Measurements from ENCODE around the gene PHOSPHO2. TPM values are rescaled to one million over a fixed set of nuclear protein-coding genes. Genes with fewer than 3 reads are reported as not detected.

PHOSPHO2 gene, protein sequence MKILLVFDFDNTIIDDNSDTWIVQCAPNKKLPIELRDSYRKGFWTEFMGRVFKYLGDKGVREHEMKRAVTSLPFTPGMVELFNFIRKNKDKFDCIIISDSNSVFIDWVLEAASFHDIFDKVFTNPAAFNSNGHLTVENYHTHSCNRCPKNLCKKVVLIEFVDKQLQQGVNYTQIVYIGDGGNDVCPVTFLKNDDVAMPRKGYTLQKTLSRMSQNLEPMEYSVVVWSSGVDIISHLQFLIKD
- total RNA-seq (2014; rRNA removed; shearing (Covaris generic)), result 3.8 and 5.5 TPM in 2 replicates
- 1.8 and 5.4 TPM in 2 replicates for polyA plus RNA-seq (2014; cell fraction: nucleus; rRNA removed)

DNA sequence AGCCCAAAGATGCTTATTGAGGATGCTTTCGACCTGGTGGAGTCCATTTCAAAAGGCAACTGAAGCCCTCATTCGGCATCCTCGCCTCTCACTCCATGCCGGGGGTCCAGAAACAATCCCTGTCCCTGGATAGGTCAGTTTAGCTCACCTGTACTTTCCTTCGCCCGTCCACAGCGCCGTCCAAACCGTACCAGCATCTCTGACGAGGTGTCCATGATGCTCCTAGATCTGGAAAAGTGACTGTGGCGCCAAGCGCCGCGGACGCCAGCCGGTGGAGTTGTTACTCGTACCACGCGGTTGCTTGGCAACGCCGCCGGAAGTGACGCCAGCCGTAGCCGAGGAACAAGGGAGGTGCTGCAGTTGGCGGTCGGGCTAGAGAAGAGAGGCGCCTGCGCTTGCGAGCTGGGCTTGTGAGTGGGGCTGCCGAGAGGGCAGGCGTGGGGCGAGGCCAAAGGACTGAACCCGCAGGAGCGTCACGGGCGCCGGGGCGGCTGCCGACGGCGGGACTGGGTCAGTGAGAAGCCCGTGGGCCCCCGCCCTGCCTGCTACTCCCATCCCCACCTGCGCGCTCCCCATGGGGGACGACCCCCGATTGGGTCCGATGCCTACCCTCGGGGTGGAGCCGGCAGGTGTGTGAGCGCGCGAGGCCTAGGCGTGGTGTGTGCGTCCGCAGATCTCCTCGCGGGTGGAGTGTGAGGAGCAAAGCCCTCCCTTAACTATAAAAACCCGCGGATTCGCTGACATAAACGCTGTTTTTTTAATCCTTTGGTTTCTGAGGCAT, at the start of gene PHOSPHO2, which contains the start of gene CFAP210:
PHOSPHO2 (plus strand) TSS at position 357 of the 781 bp plus-strand sequence. CDS start 6,503 bp downstream, outside the sequence.
CFAP210 (minus strand) TSS at position 293 of the 781 bp plus-strand sequence; CDS start at position 215, 78 bp downstream.
- peak; percentile 94 for DNase-seq (ENCODE audit: extremely low read depth, low read depth)

DNA sequence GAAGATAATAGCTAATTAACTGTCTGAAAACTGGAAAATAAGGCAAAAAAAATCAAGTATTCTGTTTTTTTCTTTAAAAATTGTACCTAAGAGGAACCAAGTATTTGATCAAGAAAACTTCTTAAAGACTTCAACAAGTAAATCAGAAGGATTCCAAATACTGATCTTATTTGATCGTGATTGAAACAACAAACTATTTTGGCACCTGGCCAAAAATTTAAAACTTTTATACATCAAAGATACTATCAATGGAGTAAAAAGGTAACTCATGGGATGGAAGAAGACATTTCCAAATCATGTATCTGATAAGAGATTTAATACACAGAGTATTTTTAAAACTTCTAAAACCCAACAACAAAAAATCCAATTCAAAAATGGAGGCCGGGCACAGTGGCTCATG, 46.8 kb upstream of the PHOSPHO2 start:
- no peak for DNase-seq (ENCODE audit: extremely low read depth, low read depth)

DNA sequence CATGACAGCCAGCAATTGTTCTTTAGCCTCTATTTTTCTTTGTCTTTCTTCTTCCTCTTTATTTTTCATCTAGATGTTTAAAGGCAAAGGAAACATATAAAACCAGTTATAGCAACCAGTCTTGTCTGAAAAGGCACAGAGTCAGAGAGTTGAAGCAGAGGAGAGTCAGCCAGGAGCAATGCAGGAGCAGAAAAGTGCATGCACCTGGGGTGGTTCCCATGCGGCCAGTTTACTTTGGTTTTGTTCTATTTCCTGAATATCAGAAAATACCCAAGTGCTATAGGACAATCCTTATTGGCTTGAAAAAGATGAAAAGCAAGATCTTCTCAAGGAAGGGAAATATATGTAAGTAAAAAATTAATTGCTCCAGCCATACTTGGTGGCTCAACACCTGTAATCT, 45.0 kb upstream of the PHOSPHO2 start:
- no peak for DNase-seq (ENCODE audit: extremely low read depth, low read depth)

DNA sequence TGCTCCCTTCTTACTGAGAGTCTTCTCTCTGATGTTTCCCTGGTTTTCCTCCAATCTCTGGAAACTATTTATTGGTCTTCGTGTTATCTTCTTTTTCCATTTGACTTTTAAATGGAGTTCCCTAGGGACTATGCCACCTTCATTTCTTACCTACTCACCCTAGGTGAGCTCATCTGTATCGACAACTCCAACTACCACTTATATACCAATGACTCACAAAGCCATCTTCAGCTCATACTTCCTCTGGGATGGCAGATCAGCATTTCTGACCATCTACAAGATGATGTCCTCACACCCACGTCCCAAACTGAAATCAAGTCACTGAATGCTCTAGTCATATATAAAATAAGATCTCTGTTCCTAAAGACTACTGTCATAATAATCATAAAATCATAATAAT, 40.6 kb upstream of the PHOSPHO2 start:
- no peak for DNase-seq (ENCODE audit: extremely low read depth, low read depth)

DNA sequence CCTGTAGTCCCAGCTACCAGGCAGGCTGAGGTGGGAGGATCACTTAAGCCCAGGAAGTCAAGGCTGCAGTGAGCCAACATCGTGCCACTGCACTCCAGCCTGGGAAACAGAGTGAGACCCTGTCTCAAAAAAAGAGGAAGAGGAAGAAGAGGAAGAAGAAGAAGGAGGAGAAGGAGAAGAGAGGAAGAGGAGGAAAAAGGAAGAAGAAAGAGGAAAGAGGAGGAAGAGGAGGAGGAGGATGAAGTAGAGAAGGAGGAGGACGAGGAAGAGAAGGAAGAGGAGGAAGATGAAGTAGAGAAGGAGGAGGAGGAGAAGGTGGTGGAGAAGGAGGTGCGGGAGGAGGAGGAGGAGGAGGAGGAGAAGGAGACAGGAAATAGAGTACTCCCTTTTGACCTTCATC, 38.1 kb upstream of the PHOSPHO2 start:
- DNase-seq (ENCODE audit: extremely low read depth, low read depth), result no peak

DNA sequence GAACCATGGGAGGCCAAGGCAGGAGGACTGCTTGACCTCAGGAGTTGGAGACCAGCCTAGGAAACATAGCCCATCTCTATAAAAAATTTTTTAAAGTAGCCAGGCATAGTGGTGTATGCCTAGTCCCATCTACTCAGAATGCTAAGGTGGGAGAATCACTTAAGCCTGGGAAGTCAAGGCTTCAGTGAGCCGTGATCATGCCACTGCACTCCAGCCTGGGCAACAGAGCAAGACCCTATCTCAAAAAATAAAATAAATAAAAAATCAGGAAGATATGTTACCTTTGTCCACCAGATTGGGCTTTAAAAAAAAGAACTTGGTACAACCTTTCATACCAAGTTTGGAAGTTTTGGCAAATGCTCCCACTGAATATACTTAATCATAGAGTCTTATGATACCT, 35.4 kb upstream of the PHOSPHO2 start:
- DNase-seq (ENCODE audit: extremely low read depth, low read depth), result no peak

DNA sequence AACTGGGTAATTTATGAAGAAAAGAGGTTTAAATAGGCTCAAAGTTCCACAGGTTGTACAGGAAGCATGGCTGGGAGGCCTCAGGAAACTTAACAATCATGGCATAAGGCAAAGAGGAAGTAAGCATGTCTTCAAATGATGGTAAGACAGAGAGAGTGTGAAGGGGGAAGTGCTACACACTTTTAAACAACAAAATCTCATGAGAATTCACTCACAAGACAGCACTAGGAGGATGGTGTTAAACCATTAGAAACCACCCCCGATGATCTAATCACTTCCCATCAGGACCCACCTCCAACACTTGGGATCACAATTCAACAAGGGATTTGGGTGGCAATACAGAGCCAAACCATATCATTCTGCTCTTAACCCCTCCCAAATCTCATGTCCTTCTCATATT, 34.9 kb upstream of the PHOSPHO2 start:
- no peak for DNase-seq (ENCODE audit: extremely low read depth, low read depth)

DNA sequence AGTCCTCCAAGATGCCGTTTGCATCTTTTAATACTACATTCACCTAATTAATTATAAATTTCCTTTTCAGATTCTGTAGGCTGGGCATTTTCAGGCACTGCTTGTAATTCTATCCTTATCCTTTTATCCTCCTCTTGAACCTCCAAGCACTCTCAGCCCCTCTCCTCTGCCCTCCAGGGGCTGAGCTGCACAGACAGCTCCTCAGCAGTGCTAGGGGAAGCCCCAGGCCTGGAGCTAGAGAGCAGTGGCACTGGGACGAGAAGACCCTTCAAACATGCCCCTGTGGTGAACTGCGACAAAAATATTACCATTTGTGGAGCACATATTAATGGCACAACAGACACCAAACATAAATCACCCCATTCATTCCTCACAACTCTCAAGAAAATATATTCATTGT, 33.0 kb upstream of the PHOSPHO2 start:
- DNase-seq (ENCODE audit: extremely low read depth, low read depth), result no peak

DNA sequence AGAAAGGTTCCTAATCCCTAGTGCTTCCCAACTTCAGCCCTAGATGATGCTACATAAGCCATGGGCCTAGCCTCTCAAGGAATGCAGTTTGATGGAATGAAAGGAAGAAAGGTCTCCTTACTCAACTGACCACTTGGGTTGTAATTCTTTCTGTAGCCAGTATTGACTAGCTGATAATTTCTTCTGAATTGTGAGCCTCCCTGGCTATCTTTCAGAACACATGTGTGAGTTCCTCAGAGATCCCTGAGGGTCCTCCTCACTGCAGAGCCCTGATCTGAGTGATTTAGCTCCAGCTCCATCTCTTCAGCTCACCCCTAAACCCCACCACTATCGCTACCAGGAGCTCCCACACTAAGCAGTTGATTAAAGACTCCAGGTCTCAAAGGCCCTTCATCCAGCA, 31.5 kb upstream of the PHOSPHO2 start:
- DNase-seq (ENCODE audit: extremely low read depth, low read depth), result no peak

DNA sequence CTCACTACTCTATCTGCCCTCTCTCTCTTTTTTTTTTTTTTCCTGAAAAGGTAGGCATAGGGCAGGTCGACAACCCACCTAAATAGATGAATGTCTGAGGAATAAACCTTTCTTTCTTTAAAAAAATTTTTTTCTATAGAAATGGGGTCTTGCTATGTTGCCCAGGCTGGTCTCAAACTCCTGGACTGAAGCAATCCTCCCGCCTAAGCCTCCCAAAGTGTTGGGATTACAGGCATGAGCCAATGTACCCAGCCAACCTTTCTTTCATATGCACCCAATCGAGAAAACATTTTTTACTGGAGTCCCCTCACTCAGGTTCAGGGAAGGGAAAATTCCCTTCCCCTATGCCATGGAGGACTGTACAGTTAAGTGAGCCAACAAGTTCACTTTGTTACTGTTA, 31.0 kb upstream of the PHOSPHO2 start:
- DNase-seq (ENCODE audit: extremely low read depth, low read depth), result no peak

DNA sequence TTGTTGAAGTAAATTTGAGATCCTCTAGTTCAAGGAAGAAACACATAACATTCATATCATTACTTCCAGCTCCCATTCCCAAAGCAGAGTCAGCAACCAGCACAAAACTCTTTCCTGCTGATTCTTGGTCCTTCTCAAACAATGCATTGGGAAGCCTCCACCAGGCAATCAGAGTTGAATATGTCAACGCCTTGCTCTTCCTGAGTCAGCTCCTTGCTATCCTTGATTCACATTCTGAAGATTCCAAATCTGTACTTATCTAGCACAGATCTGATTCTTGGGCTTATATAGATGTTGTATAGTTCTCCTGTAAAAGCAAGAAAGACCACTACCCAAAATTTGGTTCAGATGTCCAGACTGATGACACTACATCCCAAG, 29.7 kb upstream of the PHOSPHO2 start:
- no peak for DNase-seq (ENCODE audit: extremely low read depth, low read depth)

DNA sequence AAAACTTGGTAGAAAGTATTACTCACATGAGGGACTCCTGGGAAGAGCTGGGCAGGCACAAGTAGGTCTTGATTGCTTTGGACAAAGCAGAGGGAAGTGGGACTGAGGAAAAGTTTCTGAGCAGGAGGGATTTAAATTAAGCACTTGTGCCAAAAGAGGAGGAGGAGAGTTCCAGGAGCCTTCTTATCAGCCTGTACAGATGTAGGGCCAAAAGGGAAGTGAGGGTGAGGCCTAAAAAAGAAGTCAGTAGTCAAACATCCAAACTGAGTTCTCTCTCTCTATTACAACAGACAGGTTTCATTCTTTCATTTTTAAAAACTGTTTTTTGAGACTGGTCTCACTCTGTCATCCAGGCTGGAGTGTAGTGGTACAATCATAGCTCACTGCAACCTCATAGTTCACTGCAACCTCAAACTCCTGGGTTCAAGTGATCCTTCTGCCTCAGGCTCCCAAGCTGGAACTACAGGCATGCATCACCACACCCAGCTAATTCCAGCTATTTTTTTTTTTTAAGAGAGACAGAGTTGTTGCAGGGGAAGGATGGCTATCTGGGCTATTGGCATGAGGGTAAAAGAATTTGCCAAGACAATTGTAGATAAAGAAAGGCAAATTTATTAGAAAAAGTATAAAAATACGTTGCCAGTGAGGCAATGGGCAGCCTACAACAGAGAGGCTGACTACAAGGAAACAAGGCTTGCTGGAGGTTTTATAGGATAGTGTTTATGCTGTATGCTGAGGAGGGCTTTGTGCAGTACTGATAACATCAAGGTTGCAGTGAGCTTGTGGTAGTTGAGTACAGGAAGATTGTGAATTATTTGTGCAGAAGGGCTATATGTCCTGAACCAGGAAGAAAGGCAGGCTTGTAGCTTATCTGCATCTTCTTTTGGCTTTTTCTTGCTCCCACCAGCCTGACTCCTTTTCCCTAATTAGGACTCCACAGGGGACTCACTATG, 29.0 kb upstream of the PHOSPHO2 start:
- DNase-seq (ENCODE audit: extremely low read depth, low read depth), result no peak

DNA sequence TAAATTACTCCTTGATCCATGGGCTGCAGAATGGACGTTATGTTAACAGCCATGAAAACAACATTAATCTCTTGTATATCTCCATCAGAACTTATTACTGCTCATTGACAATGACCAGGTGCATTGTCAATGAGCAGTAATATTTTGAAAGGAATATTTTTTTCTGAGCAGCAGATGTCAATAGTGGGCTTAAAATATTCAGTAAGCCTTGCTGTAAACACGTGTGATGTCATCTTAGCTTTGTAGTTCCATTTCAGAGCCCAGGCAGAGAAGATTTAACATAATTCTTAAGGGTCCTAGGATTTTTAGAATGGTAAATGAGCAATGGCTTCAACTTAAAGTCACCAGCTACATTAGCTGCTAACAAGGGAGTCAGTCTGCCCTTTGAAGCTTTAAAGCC, 26.7 kb upstream of the PHOSPHO2 start:
- no peak for DNase-seq (ENCODE audit: extremely low read depth, low read depth)

DNA sequence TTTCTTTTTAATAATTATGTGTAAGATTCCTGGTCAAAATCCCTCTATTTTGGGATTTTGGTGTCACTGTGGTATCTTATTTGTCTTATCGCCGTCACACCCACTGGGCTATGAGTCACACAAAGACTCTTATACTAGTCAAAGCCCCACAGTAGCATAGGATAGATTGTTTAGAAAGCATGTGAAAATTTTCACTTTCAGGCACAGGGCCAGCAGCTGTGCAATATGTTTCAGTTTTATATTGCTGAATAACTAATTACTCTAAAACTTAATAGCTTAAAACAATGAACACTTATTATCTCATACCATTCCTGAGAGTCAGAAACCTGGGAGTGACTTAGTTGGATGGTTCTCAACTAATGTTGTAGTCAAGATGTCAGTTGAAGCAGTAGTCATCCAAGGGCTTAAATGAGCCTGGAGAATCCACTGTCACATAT, 24.0 kb upstream of the PHOSPHO2 start:
- no peak for DNase-seq (ENCODE audit: extremely low read depth, low read depth)

DNA sequence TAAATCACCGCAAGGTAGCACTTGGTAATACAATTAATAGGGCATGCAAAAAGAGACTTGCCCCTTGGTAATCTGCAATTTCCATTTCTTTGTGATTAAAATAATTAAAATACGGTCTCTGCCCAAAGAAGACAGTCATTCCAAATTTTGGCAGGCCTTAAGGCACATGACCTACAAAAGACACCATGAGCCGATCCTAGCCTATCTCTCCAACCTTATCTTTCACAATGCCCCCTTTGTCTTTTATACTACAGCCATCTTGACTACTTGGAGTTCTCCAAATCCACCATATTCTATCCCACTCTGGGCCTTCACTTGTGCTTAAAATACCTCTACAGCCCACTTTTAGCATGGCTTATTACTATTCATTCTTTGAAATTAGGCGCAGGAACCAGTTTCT, 23.3 kb upstream of the PHOSPHO2 start:
- DNase-seq (ENCODE audit: extremely low read depth, low read depth), result no peak

DNA sequence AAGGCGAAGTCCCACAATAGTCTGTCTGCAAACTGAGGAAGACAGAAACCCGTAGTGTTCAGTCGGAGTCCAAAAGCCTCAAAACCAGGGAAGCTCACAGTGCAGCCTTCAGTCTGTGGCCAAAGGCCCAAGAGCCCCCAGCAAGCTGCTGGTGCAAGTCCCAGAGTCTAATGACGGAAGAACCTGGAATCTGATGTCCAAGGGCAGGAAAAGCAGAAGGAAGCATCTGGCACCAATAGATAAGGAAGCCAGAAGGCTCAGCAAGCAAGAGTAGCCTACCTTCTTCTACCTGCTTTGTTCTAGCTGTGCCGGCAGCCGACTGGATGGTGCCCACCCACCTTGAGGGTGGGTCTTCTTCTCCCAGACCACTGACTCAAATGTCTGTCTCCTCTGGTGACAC, 21.9 kb upstream of the PHOSPHO2 start:
- DNase-seq (ENCODE audit: extremely low read depth, low read depth), result no peak

DNA sequence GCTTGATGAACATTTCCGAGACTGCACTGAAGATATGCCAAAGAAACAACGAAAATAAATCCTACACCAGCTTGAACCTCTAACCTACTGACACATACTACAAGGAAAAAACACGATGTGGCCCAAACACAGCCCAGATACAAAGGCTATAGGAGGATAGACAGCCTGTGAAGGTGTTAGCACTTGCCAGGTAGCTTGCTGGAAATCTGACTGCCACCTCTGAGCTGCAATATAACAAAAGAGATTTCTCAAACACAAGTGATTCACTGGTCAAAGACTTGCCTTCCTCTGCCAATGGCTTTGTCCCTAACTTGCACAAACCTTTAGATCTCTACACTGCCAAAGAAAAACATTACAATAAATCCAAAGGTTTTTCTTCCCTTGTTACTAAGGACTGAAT, 21.2 kb upstream of the PHOSPHO2 start:
- no peak for DNase-seq (ENCODE audit: extremely low read depth, low read depth)

DNA sequence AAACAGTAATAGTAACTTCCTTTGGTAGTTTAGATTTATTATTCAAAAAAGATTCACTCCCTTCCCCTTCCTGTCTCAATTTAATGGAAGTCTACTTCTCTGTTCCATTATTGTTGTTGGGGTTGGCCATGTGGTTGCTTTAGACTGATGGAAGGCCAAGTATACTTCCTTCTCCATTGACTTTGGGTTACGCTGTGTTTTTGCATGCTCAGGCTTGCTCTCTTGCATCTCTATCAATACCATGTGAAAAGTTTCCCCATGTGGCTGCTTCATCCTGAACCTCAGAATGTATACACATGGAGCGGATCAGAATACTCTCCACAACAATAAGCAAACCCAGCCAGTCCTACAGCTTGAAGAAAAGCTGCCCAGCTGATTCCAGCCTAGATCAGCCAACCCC, 20.3 kb upstream of the PHOSPHO2 start:
- DNase-seq (ENCODE audit: extremely low read depth, low read depth), result no peak

DNA sequence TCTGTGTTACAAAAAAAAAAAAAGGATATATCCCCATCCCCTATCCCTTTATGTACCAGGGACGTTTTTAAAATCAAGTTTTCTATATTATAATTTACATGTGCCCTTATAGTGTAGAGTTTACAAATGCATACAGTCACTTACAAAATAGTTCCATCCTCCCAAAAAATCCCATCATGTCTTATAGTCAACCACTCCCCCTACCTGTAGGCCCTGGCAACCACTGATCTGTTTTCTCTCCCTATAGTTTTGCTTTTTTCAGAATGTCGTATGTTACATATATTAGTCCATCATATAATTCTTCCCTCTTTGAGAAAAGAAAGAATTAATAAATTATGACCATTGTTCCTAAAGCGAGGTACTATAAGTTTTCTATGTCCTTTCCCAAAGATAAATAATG, 17.9 kb upstream of the PHOSPHO2 start:
- DNase-seq (ENCODE audit: extremely low read depth, low read depth), result no peak

DNA sequence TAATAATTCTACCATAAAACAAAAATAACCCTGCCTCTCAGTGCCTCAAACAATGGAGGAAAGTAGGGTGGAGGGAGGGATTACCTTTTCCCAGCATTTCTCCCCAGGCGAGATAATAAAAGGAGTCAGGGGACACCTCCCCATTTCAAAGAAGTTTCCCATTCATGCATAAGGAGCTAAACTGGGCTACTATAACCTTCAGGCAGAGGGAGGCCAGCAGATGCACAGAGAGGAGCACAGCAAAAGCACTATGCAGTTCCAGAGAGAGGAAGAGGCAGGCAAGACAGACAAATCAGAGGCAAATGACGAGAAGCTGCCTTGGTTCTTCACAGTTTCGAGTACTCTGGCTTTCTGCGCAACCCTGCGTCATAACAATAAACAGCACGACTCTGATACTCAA, 17.4 kb upstream of the PHOSPHO2 start:
- no peak for DNase-seq (ENCODE audit: extremely low read depth, low read depth)

DNA sequence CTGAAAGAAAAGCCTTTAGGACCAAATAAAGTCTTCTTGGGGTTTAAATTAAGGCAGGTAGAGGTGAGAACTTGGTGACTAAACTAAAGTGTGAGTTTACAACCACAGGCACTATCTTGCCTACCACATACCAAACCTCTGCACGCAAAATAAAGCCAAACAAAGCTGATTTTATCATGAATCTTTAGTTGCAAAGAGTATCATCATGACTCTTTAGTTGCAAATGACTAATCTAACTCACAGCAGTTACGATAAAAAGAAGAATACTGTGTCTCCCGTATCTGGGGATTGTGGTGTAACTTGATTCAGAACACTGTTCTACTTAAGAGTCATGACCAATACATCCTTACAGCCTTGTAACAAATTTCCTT, 11.2 kb upstream of the PHOSPHO2 start:
- DNase-seq (ENCODE audit: extremely low read depth, low read depth), result no peak
